Fibroblast of the conjunctiva (primary cell): ENCODE measurements around the gene ZNF175.
"Not testable (repeated sequence)": the region's sequence is repeated elsewhere in the genome, so short reads cannot be mapped to it uniquely, and the experiment has no call there.

Experiments
- DNase-seq: peaks from one replicate; pipeline ENCODE4 v3.0.0-alpha.2; 2010; ENCODE audit warnings: low read depth

Gene ZNF175

GRCh38 chr19:51592521-51592920 lies 21.4 kb downstream of the ZNF175 start:
- no peak for DNase-seq

- DNase-seq = no peak
Measured at GRCh38 chr19:51593138-51593890, 22.2 kb downstream of the ZNF175 start.

- DNase-seq = peak; percentile 94
Measured at GRCh38 chr19:51593969-51594773, 23.1 kb downstream of the ZNF175 start.

GRCh38 chr19:51594774-51595109 lies 23.7 kb downstream of the ZNF175 start:
- DNase-seq = no peak

GRCh38 chr19:51595190-51596175 lies 24.4 kb downstream of the ZNF175 start:
- no peak for DNase-seq

- no peak for DNase-seq
Measured at GRCh38 chr19:51598159-51598915, 27.3 kb downstream of the ZNF175 start.

- DNase-seq = no peak
Measured at GRCh38 chr19:51599084-51599483, 28.0 kb downstream of the ZNF175 start.

- DNase-seq = no peak
Measured at GRCh38 chr19:51600940-51601580, 30.0 kb downstream of the ZNF175 start.

- no peak for DNase-seq
Measured at GRCh38 chr19:51602189-51602854, 31.2 kb downstream of the ZNF175 start.

GRCh38 chr19:51607077-51607476 lies 36.0 kb downstream of the ZNF175 start:
- DNase-seq = no peak

- peak; percentile 9 for DNase-seq
Measured at GRCh38 chr19:51607920-51608562, 37.0 kb downstream of the ZNF175 start.

- no peak for DNase-seq
Measured at GRCh38 chr19:51610576-51610975, 39.5 kb downstream of the ZNF175 start.

- no peak for DNase-seq
Measured at GRCh38 chr19:51614789-51615188, 43.7 kb downstream of the ZNF175 start.

- DNase-seq = no peak
Measured at GRCh38 chr19:51615991-51616390, 44.9 kb downstream of the ZNF175 start.

- no peak for DNase-seq
Measured at GRCh38 chr19:51621178-51621577, 50.1 kb downstream of the ZNF175 start.

GRCh38 chr19:51626675-51627074 lies 55.6 kb downstream of the ZNF175 start:
- no peak for DNase-seq

GRCh38 chr19:51627491-51628138 lies 56.5 kb downstream of the ZNF175 start:
- DNase-seq = no peak

- no peak for DNase-seq
Measured at GRCh38 chr19:51628153-51628939, 57.3 kb downstream of the ZNF175 start.

- not testable (repeated sequence) for DNase-seq
Measured at GRCh38 chr19:51630315-51630714, 59.2 kb downstream of the ZNF175 start, which contains the start of gene SIGLEC5. TSS of gene SIGLEC5 (minus strand) at chr19:51630401. CDS start at chr19:51630335, 66 bp downstream.
